CD4-positive, CD25-positive, alpha-beta regulatory T cell (primary cell): Measurements from ENCODE around the gene FAM124A. TPM values are rescaled to one million over a fixed set of nuclear protein-coding genes. Genes with fewer than 3 reads are reported as not detected.

Experiments used
- ATAC-seq, 2 donors: fragments of 150-1000 bp; cut with Tn5 transposase; one replicate each; pipeline ENCODE4 v1.10.0; 2021; ENCODE audit warnings: low read depth in 2 of 2, moderate number of reproducible peaks in 2 of 2, moderate library complexity in 1 of 2
- DNase-seq, 3 donors: peaks; one replicate each; pipeline versions ENCODE4 v3.0.0 to v3.0.0-alpha.2; 2012 to 2022; ENCODE audit warnings: mixed read lengths in 1 of 3
- H3K27ac ChIP-seq: one replicate; pipeline ENCODE4 v1.7.0; 2013; ENCODE audit warnings: mild to moderate bottlenecking, low read length; ENCODE audit not compliant: insufficient read depth, poor library complexity, severe bottlenecking
- H3K27me3 ChIP-seq: one replicate; pipeline ENCODE4 v1.7.0; 2013; ENCODE audit warnings: low read length; ENCODE audit not compliant: control insufficient read depth, insufficient read depth
- H3K36me3 ChIP-seq: one replicate; pipeline ENCODE4 v1.7.0; 2013; ENCODE audit warnings: mild to moderate bottlenecking, low read length, moderate library complexity; ENCODE audit not compliant: control insufficient read depth, insufficient read depth
- H3K4me1 ChIP-seq: 2 replicates; pipeline ENCODE4 v1.7.0; 2013; ENCODE audit warnings: mild to moderate bottlenecking, low read length; ENCODE audit not compliant: insufficient read depth, control insufficient read depth, poor library complexity, severe bottlenecking
- H3K4me3 ChIP-seq: one replicate; pipeline ENCODE4 v1.7.0; 2013; ENCODE audit warnings: low read depth, mild to moderate bottlenecking, low read length, moderate library complexity
- H3K9me3 ChIP-seq, 2 experiments: 1 replicate in 1 of 2; 2 replicates in 1 of 2; pipeline ENCODE4 v1.7.0; 2013; ENCODE audit warnings: low read length in 2 of 2, mild to moderate bottlenecking in 1 of 2, moderate library complexity in 1 of 2; ENCODE audit not compliant: control insufficient read depth in 2 of 2
- H3K27ac Mint-ChIP-seq, 3 donors: one replicate each; pipeline ENCODE4 v1.8.0; 2020 to 2022; ENCODE audit warnings: mild to moderate bottlenecking in 3 of 3, mixed read lengths in 3 of 3, moderate library complexity in 2 of 3
- H3K27me3 Mint-ChIP-seq: one replicate; pipeline ENCODE4 v1.8.0; 2022; ENCODE audit warnings: mild to moderate bottlenecking, mixed read lengths
- H3K36me3 Mint-ChIP-seq: one replicate; pipeline ENCODE4 v1.8.0; 2020; ENCODE audit warnings: mixed read lengths
- H3K4me1 Mint-ChIP-seq, 4 donors: one replicate each; pipeline ENCODE4 v1.8.0; 2020 to 2022; ENCODE audit warnings: mixed read lengths in 4 of 4, mild to moderate bottlenecking in 1 of 4
- H3K4me3 Mint-ChIP-seq, 4 donors: one replicate each; pipeline ENCODE4 v1.8.0; 2020 to 2022; ENCODE audit warnings: mild to moderate bottlenecking in 4 of 4, mixed read lengths in 4 of 4, moderate library complexity in 3 of 4
- H3K9me3 Mint-ChIP-seq, 7 donors: one replicate each; pipeline ENCODE4 v1.8.0; 2020 to 2022; ENCODE audit warnings: mixed read lengths in 7 of 7, mild to moderate bottlenecking in 3 of 7, moderate library complexity in 2 of 7
- polyA plus RNA-seq, 4 donors: library from polyadenylated mRNA; unstranded; fragments of 300-500 nt; fragmentation: Illumina TruSeq; gene quantifications; one replicate each; pipeline ENCODE4 v1.2.3, GENCODE V29; 2021
- total RNA-seq: library from RNA; stranded (reverse); gene quantifications from one replicate; pipeline ENCODE4 v1.2.3, GENCODE V29; 2022

FAM124A gene
- total and polyA plus RNA-seq, 5 donors from 2014 or later: not detected

- Mint-ChIP-seq H3K9me3 (peaks cover 0 to 3% (median 0%) of the 10 kb centered on the region in 7 donors), H3K4me1 (no peaks in the 10 kb centered on the region), H3K27me3 (peaks cover 44% of the 10 kb centered on the region), H3K27ac (no peak overlapping the region), H3K36me3 (no peaks in the 10 kb centered on the region), H3K4me3 (no peak overlapping the region)
- H3K4me1 ChIP-seq: no peaks in the 10 kb centered on the region
- no peaks in the 10 kb centered on the region for H3K36me3 ChIP-seq
- no peak overlapping the region for H3K4me3 ChIP-seq
- no peaks in the 10 kb centered on the region for H3K9me3 ChIP-seq
- no peak overlapping the region for H3K27ac ChIP-seq
- no peak for DNase-seq
- peaks cover 19% of the 10 kb centered on the region for H3K27me3 ChIP-seq
- ATAC-seq: no peak
Measured at GRCh38 chr13:51207881-51208280, 14.3 kb upstream of the FAM124A start.

- Mint-ChIP-seq H3K4me1 (no peaks in the 10 kb centered on the region), H3K27ac (no peak overlapping the region), H3K27me3 (peaks cover 47% of the 10 kb centered on the region), H3K9me3 (peaks cover 0 to 2% (median 0%) of the 10 kb centered on the region in 7 donors), H3K36me3 (no peaks in the 10 kb centered on the region), H3K4me3 (no peak overlapping the region)
- Histone ChIP-seq H3K4me1 (no peaks in the 10 kb centered on the region), H3K36me3 (no peaks in the 10 kb centered on the region), H3K4me3 (no peak overlapping the region), H3K27me3 (peaks cover 19% of the 10 kb centered on the region), H3K27ac (no peak overlapping the region), H3K9me3 (no peaks in the 10 kb centered on the region)
- ATAC-seq: no peak
- no peak for DNase-seq
Measured at GRCh38 chr13:51208716-51209115, 13.5 kb upstream of the FAM124A start.

GRCh38 chr13:51211910-51212309 lies 10.3 kb upstream of the FAM124A start:
- no peak overlapping the region for H3K27ac Mint-ChIP-seq
- H3K4me3 Mint-ChIP-seq: no peak overlapping the region
- no peaks in the 10 kb centered on the region for H3K36me3 Mint-ChIP-seq
- Histone ChIP-seq H3K9me3 (no peaks in the 10 kb centered on the region), H3K27ac (no peak overlapping the region), H3K4me1 (no peaks in the 10 kb centered on the region), H3K27me3 (peaks cover 22% of the 10 kb centered on the region), H3K4me3 (no peak overlapping the region), H3K36me3 (no peaks in the 10 kb centered on the region)
- H3K9me3 Mint-ChIP-seq: peaks cover 0 to 2% (median 0%) of the 10 kb centered on the region in 7 donors
- DNase-seq (no peak), ATAC-seq (no peak)
- H3K27me3 Mint-ChIP-seq: peaks cover 43% of the 10 kb centered on the region
- H3K4me1 Mint-ChIP-seq: no peaks in the 10 kb centered on the region

GRCh38 chr13:51212758-51213157 lies 9.4 kb upstream of the FAM124A start:
- no peaks in the 10 kb centered on the region for H3K4me1 ChIP-seq
- no peak overlapping the region for H3K4me3 Mint-ChIP-seq
- H3K27ac Mint-ChIP-seq: no peak overlapping the region
- H3K9me3 Mint-ChIP-seq: peaks cover 0 to 2% (median 0%) of the 10 kb centered on the region in 7 donors
- H3K4me3 ChIP-seq: no peak overlapping the region
- no peaks in the 10 kb centered on the region for H3K4me1 Mint-ChIP-seq
- no peaks in the 10 kb centered on the region for H3K36me3 Mint-ChIP-seq
- ATAC-seq (no peak), DNase-seq (no peak)
- H3K27ac ChIP-seq: no peak overlapping the region
- H3K27me3 Mint-ChIP-seq: peaks cover 50% of the 10 kb centered on the region
- H3K9me3 ChIP-seq: no peaks in the 10 kb centered on the region
- peaks cover 25% of the 10 kb centered on the region for H3K27me3 ChIP-seq
- no peaks in the 10 kb centered on the region for H3K36me3 ChIP-seq

- no peaks in the 10 kb centered on the region for H3K36me3 Mint-ChIP-seq
- Histone ChIP-seq H3K9me3 (no peaks in the 10 kb centered on the region), H3K36me3 (no peaks in the 10 kb centered on the region), H3K27me3 (peaks cover 25% of the 10 kb centered on the region), H3K4me3 (no peak overlapping the region), H3K4me1 (no peaks in the 10 kb centered on the region), H3K27ac (no peak overlapping the region)
- DNase-seq (no peak), ATAC-seq (no peak)
- no peaks in the 10 kb centered on the region for H3K4me1 Mint-ChIP-seq
- H3K27me3 Mint-ChIP-seq: peaks cover 45% of the 10 kb centered on the region
- H3K27ac Mint-ChIP-seq: no peak overlapping the region
- peaks cover 0 to 2% (median 0%) of the 10 kb centered on the region in 7 donors for H3K9me3 Mint-ChIP-seq
- no peak overlapping the region for H3K4me3 Mint-ChIP-seq
Measured at GRCh38 chr13:51213173-51213728, 8.9 kb upstream of the FAM124A start.

- no peak for ATAC-seq
- peaks cover 11% of the 10 kb centered on the region for H3K4me1 ChIP-seq
- peaks cover 0 to 2% (median 0%) of the 10 kb centered on the region in 7 donors for H3K9me3 Mint-ChIP-seq
Measured at GRCh38 chr13:51218626-51219025, 3.6 kb upstream of the FAM124A start.

GRCh38 chr13:51220706-51221105 lies 1.5 kb upstream of the FAM124A start:
- H3K9me3 Mint-ChIP-seq: peaks cover 0 to 1% (median 0%) of the 10 kb centered on the region in 7 donors
- Histone ChIP-seq H3K9me3 (no peaks in the 10 kb centered on the region), H3K36me3 (no peaks in the 10 kb centered on the region), H3K27me3 (peaks cover 31% of the 10 kb centered on the region), H3K4me1 (peaks cover 11% of the 10 kb centered on the region), H3K27ac (no peak overlapping the region), H3K4me3 (no peak overlapping the region)
- no peak for DNase-seq
- peaks cover 0 to 7% (median 0%) of the 10 kb centered on the region in 4 donors for H3K4me1 Mint-ChIP-seq
- H3K27ac Mint-ChIP-seq: no peak overlapping the region
- ATAC-seq: no peak
- H3K27me3 Mint-ChIP-seq: peaks cover 64% of the 10 kb centered on the region
- peak overlapping the region in 1 of 4 donors; percentile 18 for H3K4me3 Mint-ChIP-seq
- no peaks in the 10 kb centered on the region for H3K36me3 Mint-ChIP-seq

More at GRCh38 chr13:51218626-51219025, 3.6 kb upstream of the FAM124A start:
- H3K4me1 Mint-ChIP-seq: peaks cover 0 to 7% (median 0%) of the 10 kb centered on the region in 4 donors
- no peak for DNase-seq
- Histone ChIP-seq H3K27ac (no peak overlapping the region), H3K27me3 (peaks cover 31% of the 10 kb centered on the region), H3K9me3 (no peaks in the 10 kb centered on the region), H3K4me3 (no peak overlapping the region), H3K36me3 (no peaks in the 10 kb centered on the region)
- no peak overlapping the region for H3K4me3 Mint-ChIP-seq
- peaks cover 50% of the 10 kb centered on the region for H3K27me3 Mint-ChIP-seq
- no peak overlapping the region for H3K27ac Mint-ChIP-seq
- H3K36me3 Mint-ChIP-seq: no peaks in the 10 kb centered on the region

- Histone ChIP-seq H3K36me3 (no peaks in the 10 kb centered on the region), H3K27ac (no peak overlapping the region), H3K4me3 (no peak overlapping the region), H3K27me3 (peaks cover 31% of the 10 kb centered on the region), H3K9me3 (no peaks in the 10 kb centered on the region), H3K4me1 (peaks cover 11% of the 10 kb centered on the region)
- Mint-ChIP-seq H3K9me3 (peaks cover 0 to 1% (median 0%) of the 10 kb centered on the region in 7 donors), H3K27me3 (peaks cover 65% of the 10 kb centered on the region), H3K36me3 (no peaks in the 10 kb centered on the region), H3K27ac (no peak overlapping the region), H3K4me3 (peak overlapping the region in 3 of 4 donors; percentile 18 to 74 (median 57)), H3K4me1 (peaks cover 0 to 7% (median 0%) of the 10 kb centered on the region in 4 donors)
- DNase-seq: no peak
- no peak for ATAC-seq
Measured at GRCh38 chr13:51221108-51221507, 1.1 kb upstream of the FAM124A start.
